Duodenal mucosa (tissue), 2 donors: ENCODE measurements around the gene CCDC85A.

Source experiments
- H3K27ac ChIP-seq: one replicate; pipeline ENCODE4 v1.7.0; 2013; ENCODE audit warnings: low read depth, low read length
- H3K27me3 ChIP-seq, 2 donors: one replicate each; pipeline ENCODE4 v1.7.0; 2013; ENCODE audit warnings: low read length in 2 of 2, control low read depth in 1 of 2; ENCODE audit not compliant: insufficient read depth in 2 of 2, control insufficient read depth in 1 of 2
- H3K36me3 ChIP-seq, 2 donors: one replicate each; pipeline ENCODE4 v1.7.0; 2013; ENCODE audit warnings: low read length in 2 of 2, control low read depth in 1 of 2; ENCODE audit not compliant: insufficient read depth in 2 of 2, control insufficient read depth in 1 of 2
- H3K4me1 ChIP-seq, 2 donors: one replicate each; pipeline ENCODE4 v1.7.0; 2013; ENCODE audit warnings: low read length in 2 of 2, control low read depth in 1 of 2; ENCODE audit not compliant: insufficient read depth in 2 of 2, control insufficient read depth in 1 of 2
- H3K4me3 ChIP-seq, 2 donors: one replicate each; pipeline ENCODE4 v1.7.0; 2013; ENCODE audit warnings: low read length in 2 of 2, low read depth in 1 of 2
- H3K9ac ChIP-seq, 2 donors: one replicate each; pipeline ENCODE4 v1.7.0; 2013; ENCODE audit warnings: low read length in 2 of 2, low read depth in 1 of 2
- H3K9me3 ChIP-seq, 2 donors: one replicate each; pipeline ENCODE4 v1.7.0; 2013; ENCODE audit warnings: low read length in 2 of 2, control low read depth in 1 of 2; ENCODE audit not compliant: control insufficient read depth in 1 of 2

Gene CCDC85A

GRCh38 chr2:56315376-56315775, 131.6 kb downstream of the CCDC85A start:
- Histone ChIP-seq H3K9me3 (no peaks in the 10 kb centered on the region), H3K4me1 (no peaks in the 10 kb centered on the region)

GRCh38 chr2:56316011-56316410, 132.2 kb downstream of the CCDC85A start:
- Histone ChIP-seq H3K9ac (no peak overlapping the region), H3K4me3 (no peak overlapping the region), H3K4me1 (no peaks in the 10 kb centered on the region), H3K27ac (no peak overlapping the region), H3K9me3 (no peaks in the 10 kb centered on the region), H3K27me3 (no peaks in the 10 kb centered on the region), H3K36me3 (no peaks in the 10 kb centered on the region)

More at GRCh38 chr2:56315376-56315775, 131.6 kb downstream of the CCDC85A start:
- H3K4me3 ChIP-seq: no peak overlapping the region
- no peak overlapping the region for H3K27ac ChIP-seq
- H3K36me3 ChIP-seq: no peaks in the 10 kb centered on the region
- H3K27me3 ChIP-seq: no peaks in the 10 kb centered on the region
- H3K9ac ChIP-seq: no peak overlapping the region

GRCh38 chr2:56318147-56318546, 134.4 kb downstream of the CCDC85A start:
- Histone ChIP-seq H3K4me3 (no peak overlapping the region), H3K4me1 (no peaks in the 10 kb centered on the region), H3K27ac (no peak overlapping the region), H3K27me3 (no peaks in the 10 kb centered on the region), H3K36me3 (no peaks in the 10 kb centered on the region), H3K9ac (no peak overlapping the region), H3K9me3 (no peaks in the 10 kb centered on the region)

- Histone ChIP-seq H3K4me3 (no peak overlapping the region), H3K4me1 (no peaks in the 10 kb centered on the region), H3K27ac (no peak overlapping the region), H3K9me3 (no peaks in the 10 kb centered on the region), H3K27me3 (no peaks in the 10 kb centered on the region), H3K9ac (no peak overlapping the region), H3K36me3 (no peaks in the 10 kb centered on the region)
Observed at GRCh38 chr2:56325661-56326345, 142.0 kb downstream of the CCDC85A start.

- Histone ChIP-seq H3K9me3 (no peaks in the 10 kb centered on the region), H3K4me3 (no peak overlapping the region), H3K27me3 (no peaks in the 10 kb centered on the region), H3K36me3 (no peaks in the 10 kb centered on the region), H3K4me1 (no peaks in the 10 kb centered on the region), H3K27ac (no peak overlapping the region), H3K9ac (no peak overlapping the region)
Observed at GRCh38 chr2:56326346-56326741, 142.6 kb downstream of the CCDC85A start.

GRCh38 chr2:56331810-56332209, 148.0 kb downstream of the CCDC85A start:
- Histone ChIP-seq H3K27ac (no peak overlapping the region), H3K9ac (no peak overlapping the region), H3K36me3 (no peaks in the 10 kb centered on the region), H3K9me3 (no peaks in the 10 kb centered on the region), H3K27me3 (no peaks in the 10 kb centered on the region), H3K4me1 (no peaks in the 10 kb centered on the region), H3K4me3 (no peak overlapping the region)

GRCh38 chr2:56333812-56334485, 150.2 kb downstream of the CCDC85A start:
- H3K9me3 ChIP-seq: no peaks in the 10 kb centered on the region
- no peaks in the 10 kb centered on the region for H3K4me1 ChIP-seq
- no peak overlapping the region for H3K4me3 ChIP-seq
- H3K36me3 ChIP-seq: no peaks in the 10 kb centered on the region
- H3K27me3 ChIP-seq: no peaks in the 10 kb centered on the region
- no peak overlapping the region for H3K27ac ChIP-seq
- no peak overlapping the region for H3K9ac ChIP-seq

GRCh38 chr2:56334622-56335021, 150.8 kb downstream of the CCDC85A start:
- Histone ChIP-seq H3K4me3 (no peak overlapping the region), H3K4me1 (no peaks in the 10 kb centered on the region), H3K27ac (no peak overlapping the region), H3K27me3 (no peaks in the 10 kb centered on the region), H3K9me3 (no peaks in the 10 kb centered on the region), H3K36me3 (no peaks in the 10 kb centered on the region), H3K9ac (no peak overlapping the region)

GRCh38 chr2:56335101-56335500, 151.3 kb downstream of the CCDC85A start:
- Histone ChIP-seq H3K4me1 (no peaks in the 10 kb centered on the region), H3K9me3 (no peaks in the 10 kb centered on the region), H3K27me3 (no peaks in the 10 kb centered on the region), H3K27ac (no peak overlapping the region), H3K36me3 (no peaks in the 10 kb centered on the region), H3K9ac (no peak overlapping the region), H3K4me3 (no peak overlapping the region)

GRCh38 chr2:56337342-56337741, 153.6 kb downstream of the CCDC85A start:
- Histone ChIP-seq H3K36me3 (no peaks in the 10 kb centered on the region), H3K27me3 (no peaks in the 10 kb centered on the region), H3K9ac (no peak overlapping the region), H3K27ac (no peak overlapping the region), H3K9me3 (no peaks in the 10 kb centered on the region), H3K4me1 (no peaks in the 10 kb centered on the region), H3K4me3 (no peak overlapping the region)
